HEK293 (cell line): Measurements from ENCODE around the gene SLC35F4.

Experiments used
- CTCF ChIA-PET: fragments of 350-600 bp; formaldehyde crosslinking; extraction: SDS; loops from one replicate; lab custom pipeline; 2021; ENCODE audit warnings: antibody characterized with exemption; lab: Yijun Ruan, JAX
- POLR2A ChIA-PET: fragments of 300-600 bp; formaldehyde crosslinking; extraction: SDS; loops from one replicate; lab custom pipeline; 2020; ENCODE audit warnings: antibody characterized with exemption, inconsistent platforms; lab: Yijun Ruan, JAX
- H3K27ac ChIP-seq: fragments of 200-500 bp; sonication (Bioruptor generic); 2 replicates; pipeline ENCODE4 v1.5.1; 2014; ENCODE audit warnings: low read depth, low read length, control low read depth, inconsistent platforms; ENCODE audit errors: extremely low read depth
- H3K36me3 ChIP-seq, 2 experiments: fragments of 200-500 bp in 1 of 2; sonication (Bioruptor generic) in 1 of 2; 1 replicate in 1 of 2; 2 replicates in 1 of 2; pipeline ENCODE4 v1.5.1; 2014 to 2017; ENCODE audit warnings: inconsistent platforms in 2 of 2, low read length in 2 of 2; ENCODE audit not compliant: control insufficient read depth in 2 of 2, insufficient read depth in 1 of 2
- H3K4me1 ChIP-seq: fragments of 200-500 bp; sonication (Bioruptor generic); 2 replicates; pipeline ENCODE4 v1.5.1; 2014; ENCODE audit warnings: mild to moderate bottlenecking, low read length, inconsistent platforms; ENCODE audit not compliant: control insufficient read depth, insufficient read depth
- H3K4me3 ChIP-seq: 2 replicates; pipeline ENCODE4 v1.5.1; 2011; ENCODE audit warnings: low read depth, mild to moderate bottlenecking, control low read depth, low read length, moderate library complexity
- H3K9me3 ChIP-seq: fragments of 200-500 bp; sonication (Bioruptor generic); 2 replicates; pipeline ENCODE4 v1.5.1; 2014; ENCODE audit warnings: low read depth, low read length, inconsistent platforms; ENCODE audit not compliant: control insufficient read depth, insufficient read depth
- BCL11B ChIP-seq: fragments of 450-650 bp; formaldehyde crosslinking; IDR thresholded peaks from 2 replicates; pipeline ENCODE4 v1.5.1; 2016; ENCODE audit warnings: low read depth, missing biosample characterization, missing genetic modification characterization
- GLI2 ChIP-seq: fragments of 450-650 bp; formaldehyde crosslinking; IDR thresholded peaks from 2 replicates; pipeline ENCODE4; 2017; ENCODE audit warnings: missing biosample characterization, missing genetic modification characterization, low read depth, borderline replicate concordance
- GLIS1 ChIP-seq: fragments of 450-650 bp; formaldehyde crosslinking; IDR thresholded peaks from 2 replicates; pipeline ENCODE4 v1.5.1; 2016; ENCODE audit warnings: missing biosample characterization, missing genetic modification characterization
- HIC1 ChIP-seq: fragments of 450-650 bp; formaldehyde crosslinking; IDR thresholded peaks from 2 replicates; pipeline ENCODE4 v1.5.1; 2016; ENCODE audit warnings: missing biosample characterization, missing genetic modification characterization
- KLF8 ChIP-seq: fragments of 450-650 bp; formaldehyde crosslinking; IDR thresholded peaks from 2 replicates; pipeline ENCODE4 v1.5.1; 2016; ENCODE audit warnings: missing biosample characterization, missing genetic modification characterization
- OVOL3 ChIP-seq: fragments of 450-650 bp; formaldehyde crosslinking; IDR thresholded peaks from 2 replicates; pipeline ENCODE4 v1.5.1; 2016; ENCODE audit warnings: missing biosample characterization, missing genetic modification characterization
- PRDM4 ChIP-seq: fragments of 450-650 bp; formaldehyde crosslinking; IDR thresholded peaks from 2 replicates; pipeline ENCODE4 v1.5.1; 2017; ENCODE audit warnings: missing biosample characterization, missing genetic modification characterization
- ZBTB44 ChIP-seq: fragments of 450-650 bp; IDR thresholded peaks from 2 replicates; pipeline ENCODE4 v1.5.1; 2018; ENCODE audit warnings: missing biosample characterization, mild to moderate bottlenecking, missing genetic modification characterization
- ZFP69B ChIP-seq: fragments of 450-650 bp; formaldehyde crosslinking; IDR thresholded peaks from 2 replicates; pipeline ENCODE4 v1.5.1; 2016; ENCODE audit warnings: missing biosample characterization, missing genetic modification characterization
- ZNF112 ChIP-seq: fragments of 450-650 bp; formaldehyde crosslinking; IDR thresholded peaks from 2 replicates; pipeline ENCODE4 v1.5.0; 2017; ENCODE audit warnings: missing biosample characterization, missing genetic modification characterization
- ZNF121 ChIP-seq: fragments of 450-650 bp; formaldehyde crosslinking; IDR thresholded peaks from 2 replicates; pipeline ENCODE4 v1.5.1; 2016; ENCODE audit warnings: missing biosample characterization, missing genetic modification characterization
- ZNF148 ChIP-seq: fragments of 450-650 bp; formaldehyde crosslinking; IDR thresholded peaks from 2 replicates; pipeline ENCODE4 v1.5.0; 2017; ENCODE audit warnings: missing biosample characterization, missing genetic modification characterization, borderline replicate concordance
- ZNF175 ChIP-seq: fragments of 450-650 bp; formaldehyde crosslinking; IDR thresholded peaks from 2 replicates; pipeline ENCODE4 v1.5.1; 2016; ENCODE audit warnings: missing biosample characterization, missing genetic modification characterization
- ZNF23 ChIP-seq: fragments of 450-650 bp; formaldehyde crosslinking; IDR thresholded peaks from 2 replicates; pipeline ENCODE4 v1.5.1; 2016; ENCODE audit warnings: missing biosample characterization, missing genetic modification characterization, borderline replicate concordance
- ZNF24 ChIP-seq: fragments of 450-650 bp; formaldehyde crosslinking; IDR thresholded peaks from 2 replicates; pipeline ENCODE4 v1.5.1; 2016; ENCODE audit warnings: missing biosample characterization, missing genetic modification characterization
- ZNF423 ChIP-seq: fragments of 450-650 bp; formaldehyde crosslinking; IDR thresholded peaks from 2 replicates; pipeline ENCODE4 v1.5.1; 2016; ENCODE audit warnings: missing biosample characterization, missing genetic modification characterization
- ZNF449 ChIP-seq: fragments of 450-650 bp; formaldehyde crosslinking; IDR thresholded peaks from 2 replicates; pipeline ENCODE4 v1.5.1; 2017; ENCODE audit warnings: missing biosample characterization, mild to moderate bottlenecking, missing genetic modification characterization, moderate library complexity
- ZNF488 ChIP-seq: fragments of 450-650 bp; formaldehyde crosslinking; IDR thresholded peaks from 2 replicates; pipeline ENCODE4 v1.5.1; 2016; ENCODE audit warnings: missing biosample characterization, missing genetic modification characterization
- ZNF629 ChIP-seq: fragments of 450-650 bp; formaldehyde crosslinking; IDR thresholded peaks from 2 replicates; pipeline ENCODE4 v1.5.1; 2017; ENCODE audit warnings: missing biosample characterization, missing genetic modification characterization
- ZSCAN18 ChIP-seq: fragments of 450-650 bp; formaldehyde crosslinking; IDR thresholded peaks from 2 replicates; pipeline ENCODE4 v1.5.1; 2016; ENCODE audit warnings: missing biosample characterization, missing genetic modification characterization

The SLC35F4 gene

GRCh38 chr14:57714487-57714931 lies 151.4 kb downstream of the SLC35F4 start (continued):
- TF ChIP-seq PRDM4 (tag by site-specific recombination), result peak; percentile 65
- TF ChIP-seq ZNF175 (tag by site-specific recombination), result no peak
- TF ChIP-seq GLI2 (tag by site-specific recombination), result peak; percentile 87
- no peak for TF ChIP-seq KLF8
- 0 out of 2 replicates have a peak, but pooled peaks have one; percentile 21 for TF ChIP-seq ZNF449
- TF ChIP-seq OVOL3 (tag by site-specific recombination), result peak; percentile 37; the same call in 1 of the 2 replicates
- TF ChIP-seq ZFP69B, result no peak
- TF ChIP-seq HIC1 (tag by site-specific recombination), result 0 out of 2 replicates have a peak, but pooled peaks have one; percentile 32
- TF ChIP-seq ZBTB44 (tag by site-specific recombination), result peak; percentile 91

GRCh38 chr14:57712698-57713097 lies 153.2 kb downstream of the SLC35F4 start:
- ChIA-PET CTCF (interaction anchor here (0.7 kb wide), 1 partner anchor 65 kb away, joined by 3 read pairs; no protein-coding TSS in a partner anchor), POLR2A (no interaction called here)
- H3K27ac ChIP-seq, result no peak overlapping the region

More at GRCh38 chr14:57712698-57713097, 153.2 kb downstream of the SLC35F4 start:
- Histone ChIP-seq H3K4me3 (no peak overlapping the region), H3K4me1 (peaks cover 17% of the 10 kb centered on the region), H3K9me3 (no peaks in the 10 kb centered on the region), H3K36me3 (no peaks in the 10 kb centered on the region)
- TF ChIP-seq ZNF148 (no peak), ZNF24 (tag by site-specific recombination) (no peak), ZNF112 (tag by site-specific recombination) (no peak), ZSCAN18 (tag by site-specific recombination) (no peak), ZNF629 (tag by site-specific recombination) (no peak), ZNF121 (tag by site-specific recombination) (no peak), ZNF488 (no peak), OVOL3 (tag by site-specific recombination) (no peak), GLIS1 (tag by site-specific recombination) (no peak), ZNF23 (tag by site-specific recombination) (no peak), ZNF423 (no peak), BCL11B (no peak)
